Measurements from ENCODE around the gene WEE1.

Gene WEE1

DNA sequence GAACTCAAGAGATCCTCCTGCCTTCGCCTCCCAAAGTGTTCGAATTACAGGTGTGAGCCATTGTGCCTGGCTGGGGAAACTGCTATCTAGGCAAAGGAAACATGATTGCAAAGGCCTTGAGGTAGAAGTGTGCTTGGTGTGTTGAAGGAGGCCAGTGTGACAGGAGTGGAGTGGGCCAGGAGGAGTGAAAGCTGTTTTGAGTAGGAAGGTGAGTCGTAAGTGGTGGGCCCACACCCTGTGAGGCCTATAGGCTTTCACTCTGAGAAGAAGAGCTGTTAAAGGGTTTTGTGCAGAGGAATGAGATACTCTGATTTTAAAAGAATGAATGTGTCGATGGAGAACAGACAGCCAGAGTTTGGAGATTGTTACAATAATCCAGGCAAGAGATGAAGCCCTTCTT is 43.4 kb downstream of the WEE1 start:
- CTCF ChIA-PET, result interaction anchor here (0.7 kb wide), 1 partner anchor 132 kb away, joined by 4 read pairs; no protein-coding TSS in a partner anchor
- no peak overlapping the region for H3K4me3 ChIP-seq (ENCODE audit: low read depth, low read length)
- H3K27ac ChIP-seq (ENCODE audit: extremely low read depth, low read depth, low read length), result no peak overlapping the region
- H3K9me3 ChIP-seq (ENCODE audit: control insufficient read depth, insufficient read depth, low read depth, low read length), result no peaks in the 10 kb centered on the region
- H3K4me1 ChIP-seq (ENCODE audit: control insufficient read depth, insufficient read depth, low read length), result no peaks in the 10 kb centered on the region
- POLR2A ChIA-PET, result no interaction called here
- no peaks in the 10 kb centered on the region for H3K36me3 ChIP-seq (ENCODE audit: control insufficient read depth in 2 of 2, insufficient read depth in 1 of 2, low read length in 2 of 2)
- TF ChIP-seq ZIC2 (tag by site-specific recombination; IDR thresholded peaks at IDR 0.05), result no peak
- TF ChIP-seq, protein P1, sequence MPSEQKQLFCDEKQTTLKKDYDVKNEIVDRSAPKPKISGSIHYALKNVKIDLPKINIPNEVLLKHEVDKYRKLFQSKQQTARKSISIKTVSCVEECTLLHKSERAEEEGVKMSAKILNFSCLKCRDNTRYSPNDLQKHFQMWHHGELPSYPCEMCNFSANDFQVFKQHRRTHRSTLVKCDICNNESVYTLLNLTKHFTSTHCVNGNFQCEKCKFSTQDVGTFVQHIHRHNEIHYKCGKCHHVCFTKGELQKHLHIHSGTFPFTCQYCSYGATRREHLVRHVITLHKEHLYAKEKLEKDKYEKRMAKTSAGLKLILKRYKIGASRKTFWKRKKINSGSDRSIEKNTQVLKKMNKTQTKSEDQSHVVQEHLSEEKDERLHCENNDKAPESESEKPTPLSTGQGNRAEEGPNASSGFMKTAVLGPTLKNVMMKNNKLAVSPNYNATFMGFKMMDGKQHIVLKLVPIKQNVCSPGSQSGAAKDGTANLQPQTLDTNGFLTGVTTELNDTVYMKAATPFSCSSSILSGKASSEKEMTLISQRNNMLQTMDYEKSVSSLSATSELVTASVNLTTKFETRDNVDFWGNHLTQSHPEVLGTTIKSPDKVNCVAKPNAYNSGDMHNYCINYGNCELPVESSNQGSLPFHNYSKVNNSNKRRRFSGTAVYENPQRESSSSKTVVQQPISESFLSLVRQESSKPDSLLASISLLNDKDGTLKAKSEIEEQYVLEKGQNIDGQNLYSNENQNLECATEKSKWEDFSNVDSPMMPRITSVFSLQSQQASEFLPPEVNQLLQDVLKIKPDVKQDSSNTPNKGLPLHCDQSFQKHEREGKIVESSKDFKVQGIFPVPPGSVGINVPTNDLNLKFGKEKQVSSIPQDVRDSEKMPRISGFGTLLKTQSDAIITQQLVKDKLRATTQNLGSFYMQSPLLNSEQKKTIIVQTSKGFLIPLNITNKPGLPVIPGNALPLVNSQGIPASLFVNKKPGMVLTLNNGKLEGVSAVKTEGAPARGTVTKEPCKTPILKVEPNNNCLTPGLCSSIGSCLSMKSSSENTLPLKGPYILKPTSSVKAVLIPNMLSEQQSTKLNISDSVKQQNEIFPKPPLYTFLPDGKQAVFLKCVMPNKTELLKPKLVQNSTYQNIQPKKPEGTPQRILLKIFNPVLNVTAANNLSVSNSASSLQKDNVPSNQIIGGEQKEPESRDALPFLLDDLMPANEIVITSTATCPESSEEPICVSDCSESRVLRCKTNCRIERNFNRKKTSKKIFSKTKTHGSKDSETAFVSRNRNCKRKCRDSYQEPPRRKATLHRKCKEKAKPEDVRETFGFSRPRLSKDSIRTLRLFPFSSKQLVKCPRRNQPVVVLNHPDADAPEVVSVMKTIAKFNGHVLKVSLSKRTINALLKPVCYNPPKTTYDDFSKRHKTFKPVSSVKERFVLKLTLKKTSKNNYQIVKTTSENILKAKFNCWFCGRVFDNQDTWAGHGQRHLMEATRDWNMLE (tag by site-specific recombination; conservative IDR thresholded peaks at IDR 0.05; ENCODE audit: low read depth), result no peak
- no peak for TF ChIP-seq ZNF169 (tag by site-specific recombination; IDR thresholded peaks at IDR 0.05)
- TF ChIP-seq, protein P2, sequence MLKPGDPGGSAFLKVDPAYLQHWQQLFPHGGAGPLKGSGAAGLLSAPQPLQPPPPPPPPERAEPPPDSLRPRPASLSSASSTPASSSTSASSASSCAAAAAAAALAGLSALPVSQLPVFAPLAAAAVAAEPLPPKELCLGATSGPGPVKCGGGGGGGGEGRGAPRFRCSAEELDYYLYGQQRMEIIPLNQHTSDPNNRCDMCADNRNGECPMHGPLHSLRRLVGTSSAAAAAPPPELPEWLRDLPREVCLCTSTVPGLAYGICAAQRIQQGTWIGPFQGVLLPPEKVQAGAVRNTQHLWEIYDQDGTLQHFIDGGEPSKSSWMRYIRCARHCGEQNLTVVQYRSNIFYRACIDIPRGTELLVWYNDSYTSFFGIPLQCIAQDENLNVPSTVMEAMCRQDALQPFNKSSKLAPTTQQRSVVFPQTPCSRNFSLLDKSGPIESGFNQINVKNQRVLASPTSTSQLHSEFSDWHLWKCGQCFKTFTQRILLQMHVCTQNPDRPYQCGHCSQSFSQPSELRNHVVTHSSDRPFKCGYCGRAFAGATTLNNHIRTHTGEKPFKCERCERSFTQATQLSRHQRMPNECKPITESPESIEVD (tag by site-specific recombination; IDR thresholded peaks at IDR 0.05), result no peak
- no peak for TF ChIP-seq ZNF350 (tag by site-specific recombination; IDR thresholded peaks at IDR 0.05)
- no peak for TF ChIP-seq ZNF501 (tag by site-specific recombination; IDR thresholded peaks at IDR 0.05)
- TF ChIP-seq, protein P3, sequence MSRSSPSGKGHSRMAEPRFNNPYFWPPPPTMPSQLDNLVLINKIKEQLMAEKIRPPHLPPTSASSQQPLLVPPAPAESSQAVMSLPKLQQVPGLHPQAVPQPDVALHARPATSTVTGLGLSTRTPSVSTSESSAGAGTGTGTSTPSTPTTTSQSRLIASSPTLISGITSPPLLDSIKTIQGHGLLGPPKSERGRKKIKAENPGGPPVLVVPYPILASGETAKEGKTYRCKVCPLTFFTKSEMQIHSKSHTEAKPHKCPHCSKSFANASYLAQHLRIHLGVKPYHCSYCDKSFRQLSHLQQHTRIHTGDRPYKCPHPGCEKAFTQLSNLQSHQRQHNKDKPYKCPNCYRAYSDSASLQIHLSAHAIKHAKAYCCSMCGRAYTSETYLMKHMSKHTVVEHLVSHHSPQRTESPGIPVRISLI (tag by site-specific recombination; IDR thresholded peaks at IDR 0.05), result no peak
- TF ChIP-seq, protein P4, sequence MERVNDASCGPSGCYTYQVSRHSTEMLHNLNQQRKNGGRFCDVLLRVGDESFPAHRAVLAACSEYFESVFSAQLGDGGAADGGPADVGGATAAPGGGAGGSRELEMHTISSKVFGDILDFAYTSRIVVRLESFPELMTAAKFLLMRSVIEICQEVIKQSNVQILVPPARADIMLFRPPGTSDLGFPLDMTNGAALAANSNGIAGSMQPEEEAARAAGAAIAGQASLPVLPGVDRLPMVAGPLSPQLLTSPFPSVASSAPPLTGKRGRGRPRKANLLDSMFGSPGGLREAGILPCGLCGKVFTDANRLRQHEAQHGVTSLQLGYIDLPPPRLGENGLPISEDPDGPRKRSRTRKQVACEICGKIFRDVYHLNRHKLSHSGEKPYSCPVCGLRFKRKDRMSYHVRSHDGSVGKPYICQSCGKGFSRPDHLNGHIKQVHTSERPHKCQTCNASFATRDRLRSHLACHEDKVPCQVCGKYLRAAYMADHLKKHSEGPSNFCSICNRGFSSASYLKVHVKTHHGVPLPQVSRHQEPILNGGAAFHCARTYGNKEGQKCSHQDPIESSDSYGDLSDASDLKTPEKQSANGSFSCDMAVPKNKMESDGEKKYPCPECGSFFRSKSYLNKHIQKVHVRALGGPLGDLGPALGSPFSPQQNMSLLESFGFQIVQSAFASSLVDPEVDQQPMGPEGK (tag by site-specific recombination; IDR thresholded peaks at IDR 0.05), result no peak
- TF ChIP-seq YY2 (tag by site-specific recombination; IDR thresholded peaks at IDR 0.05), result no peak
- TF ChIP-seq KLF1 (tag by site-specific recombination; IDR thresholded peaks at IDR 0.05), result 0 out of 2 replicates have a peak, but pooled peaks have one; percentile 8
- TF ChIP-seq ZNF791 (tag by site-specific recombination; IDR thresholded peaks at IDR 0.05), result no peak
- TF ChIP-seq, protein P5, sequence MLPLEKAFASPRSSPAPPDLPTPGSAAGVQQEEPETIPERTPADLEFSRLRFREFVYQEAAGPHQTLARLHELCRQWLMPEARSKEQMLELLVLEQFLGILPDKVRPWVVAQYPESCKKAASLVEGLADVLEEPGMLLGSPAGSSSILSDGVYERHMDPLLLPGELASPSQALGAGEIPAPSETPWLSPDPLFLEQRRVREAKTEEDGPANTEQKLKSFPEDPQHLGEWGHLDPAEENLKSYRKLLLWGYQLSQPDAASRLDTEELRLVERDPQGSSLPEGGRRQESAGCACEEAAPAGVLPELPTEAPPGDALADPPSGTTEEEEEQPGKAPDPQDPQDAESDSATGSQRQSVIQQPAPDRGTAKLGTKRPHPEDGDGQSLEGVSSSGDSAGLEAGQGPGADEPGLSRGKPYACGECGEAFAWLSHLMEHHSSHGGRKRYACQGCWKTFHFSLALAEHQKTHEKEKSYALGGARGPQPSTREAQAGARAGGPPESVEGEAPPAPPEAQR (tag by site-specific recombination; IDR thresholded peaks at IDR 0.05), result no peak
- no peak for TF ChIP-seq ZNF140 (tag by site-specific recombination; IDR thresholded peaks at IDR 0.05)
- TF ChIP-seq, protein P6, sequence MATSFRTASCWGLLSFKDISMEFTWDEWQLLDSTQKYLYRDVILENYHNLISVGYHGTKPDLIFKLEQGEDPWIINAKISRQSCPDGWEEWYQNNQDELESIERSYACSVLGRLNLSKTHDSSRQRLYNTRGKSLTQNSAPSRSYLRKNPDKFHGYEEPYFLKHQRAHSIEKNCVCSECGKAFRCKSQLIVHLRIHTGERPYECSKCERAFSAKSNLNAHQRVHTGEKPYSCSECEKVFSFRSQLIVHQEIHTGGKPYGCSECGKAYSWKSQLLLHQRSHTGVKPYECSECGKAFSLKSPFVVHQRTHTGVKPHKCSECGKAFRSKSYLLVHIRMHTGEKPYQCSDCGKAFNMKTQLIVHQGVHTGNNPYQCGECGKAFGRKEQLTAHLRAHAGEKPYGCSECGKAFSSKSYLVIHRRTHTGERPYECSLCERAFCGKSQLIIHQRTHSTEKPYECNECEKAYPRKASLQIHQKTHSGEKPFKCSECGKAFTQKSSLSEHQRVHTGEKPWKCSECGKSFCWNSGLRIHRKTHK (tag by site-specific recombination; IDR thresholded peaks at IDR 0.05), result no peak
- TF ChIP-seq ZXDB (tag by site-specific recombination; IDR thresholded peaks at IDR 0.05), result no peak
- TF ChIP-seq, protein P7, sequence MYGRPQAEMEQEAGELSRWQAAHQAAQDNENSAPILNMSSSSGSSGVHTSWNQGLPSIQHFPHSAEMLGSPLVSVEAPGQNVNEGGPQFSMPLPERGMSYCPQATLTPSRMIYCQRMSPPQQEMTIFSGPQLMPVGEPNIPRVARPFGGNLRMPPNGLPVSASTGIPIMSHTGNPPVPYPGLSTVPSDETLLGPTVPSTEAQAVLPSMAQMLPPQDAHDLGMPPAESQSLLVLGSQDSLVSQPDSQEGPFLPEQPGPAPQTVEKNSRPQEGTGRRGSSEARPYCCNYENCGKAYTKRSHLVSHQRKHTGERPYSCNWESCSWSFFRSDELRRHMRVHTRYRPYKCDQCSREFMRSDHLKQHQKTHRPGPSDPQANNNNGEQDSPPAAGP (tag by site-specific recombination; IDR thresholded peaks at IDR 0.05), result no peak
- TF ChIP-seq ZFHX2 (tag by site-specific recombination; conservative IDR thresholded peaks at IDR 0.05), result peak; percentile 63
- TF ChIP-seq ZNF664 (tag by site-specific recombination; IDR thresholded peaks at IDR 0.05), result no peak
- TF ChIP-seq, protein P8, sequence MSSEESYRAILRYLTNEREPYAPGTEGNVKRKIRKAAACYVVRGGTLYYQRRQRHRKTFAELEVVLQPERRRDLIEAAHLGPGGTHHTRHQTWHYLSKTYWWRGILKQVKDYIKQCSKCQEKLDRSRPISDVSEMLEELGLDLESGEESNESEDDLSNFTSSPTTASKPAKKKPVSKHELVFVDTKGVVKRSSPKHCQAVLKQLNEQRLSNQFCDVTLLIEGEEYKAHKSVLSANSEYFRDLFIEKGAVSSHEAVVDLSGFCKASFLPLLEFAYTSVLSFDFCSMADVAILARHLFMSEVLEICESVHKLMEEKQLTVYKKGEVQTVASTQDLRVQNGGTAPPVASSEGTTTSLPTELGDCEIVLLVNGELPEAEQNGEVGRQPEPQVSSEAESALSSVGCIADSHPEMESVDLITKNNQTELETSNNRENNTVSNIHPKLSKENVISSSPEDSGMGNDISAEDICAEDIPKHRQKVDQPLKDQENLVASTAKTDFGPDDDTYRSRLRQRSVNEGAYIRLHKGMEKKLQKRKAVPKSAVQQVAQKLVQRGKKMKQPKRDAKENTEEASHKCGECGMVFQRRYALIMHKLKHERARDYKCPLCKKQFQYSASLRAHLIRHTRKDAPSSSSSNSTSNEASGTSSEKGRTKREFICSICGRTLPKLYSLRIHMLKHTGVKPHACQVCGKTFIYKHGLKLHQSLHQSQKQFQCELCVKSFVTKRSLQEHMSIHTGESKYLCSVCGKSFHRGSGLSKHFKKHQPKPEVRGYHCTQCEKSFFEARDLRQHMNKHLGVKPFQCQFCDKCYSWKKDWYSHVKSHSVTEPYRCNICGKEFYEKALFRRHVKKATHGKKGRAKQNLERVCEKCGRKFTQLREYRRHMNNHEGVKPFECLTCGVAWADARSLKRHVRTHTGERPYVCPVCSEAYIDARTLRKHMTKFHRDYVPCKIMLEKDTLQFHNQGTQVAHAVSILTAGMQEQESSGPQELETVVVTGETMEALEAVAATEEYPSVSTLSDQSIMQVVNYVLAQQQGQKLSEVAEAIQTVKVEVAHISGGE (tag by site-specific recombination; conservative IDR thresholded peaks at IDR 0.05; ENCODE audit: low read depth), result no peak
- TF ChIP-seq ZBTB20 (tag by site-specific recombination; IDR thresholded peaks at IDR 0.05), result no peak
- TF ChIP-seq ZNF571 (tag by site-specific recombination; IDR thresholded peaks at IDR 0.05), result no peak

Data from HEK293 (cell line).